ENCODE data around the gene MCTP2. TPM values are rescaled to one million over a fixed set of nuclear protein-coding genes. Genes with fewer than 3 reads are reported as not detected.
"Not testable (repeated sequence)": the region's sequence is repeated elsewhere in the genome, so short reads cannot be mapped to it uniquely, and the experiment has no call there.

The MCTP2 gene
- polyA plus RNA-seq, 1 donor, result 0.67 TPM

DNA sequence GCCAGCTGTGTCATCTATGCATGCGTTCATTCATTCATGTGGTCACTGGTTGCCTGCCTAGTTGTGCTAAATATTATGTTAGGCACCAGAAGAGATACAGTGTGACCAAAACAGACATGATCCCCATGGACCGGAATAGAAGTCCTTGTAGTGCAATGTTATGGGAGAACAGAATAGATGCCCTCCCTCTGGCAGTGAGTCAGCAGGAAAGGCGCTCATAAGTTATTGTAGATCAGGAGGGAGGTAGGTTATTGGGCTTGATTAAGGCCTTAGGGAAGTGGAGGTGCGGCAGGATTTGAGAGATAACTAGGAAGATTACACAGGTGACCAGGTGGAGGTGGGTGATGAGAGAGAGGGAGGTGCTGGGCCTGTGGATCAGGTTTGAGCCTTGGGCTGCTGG lies 5.2 kb downstream of the MCTP2 start:
- no peak for DNase-seq

DNA sequence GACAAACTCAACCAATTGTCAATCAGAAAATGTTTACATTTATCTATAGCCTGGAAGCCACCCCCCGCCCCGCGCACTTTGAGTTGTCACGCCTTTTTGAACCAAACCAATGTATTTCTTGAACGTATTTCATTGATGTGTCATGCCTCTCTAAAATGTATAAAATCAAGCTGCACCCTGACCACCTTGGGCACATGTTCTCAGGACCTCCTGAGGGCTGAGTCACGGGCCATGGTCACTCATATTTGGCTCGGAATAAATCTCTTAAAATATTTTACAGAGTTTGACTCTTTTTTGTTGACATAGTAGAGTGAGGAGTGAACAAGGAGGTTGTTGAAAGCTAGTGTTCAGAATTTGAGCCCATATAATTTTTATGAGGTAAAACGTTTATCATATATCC lies 6.5 kb downstream of the MCTP2 start:
- DNase-seq, result no peak

DNA sequence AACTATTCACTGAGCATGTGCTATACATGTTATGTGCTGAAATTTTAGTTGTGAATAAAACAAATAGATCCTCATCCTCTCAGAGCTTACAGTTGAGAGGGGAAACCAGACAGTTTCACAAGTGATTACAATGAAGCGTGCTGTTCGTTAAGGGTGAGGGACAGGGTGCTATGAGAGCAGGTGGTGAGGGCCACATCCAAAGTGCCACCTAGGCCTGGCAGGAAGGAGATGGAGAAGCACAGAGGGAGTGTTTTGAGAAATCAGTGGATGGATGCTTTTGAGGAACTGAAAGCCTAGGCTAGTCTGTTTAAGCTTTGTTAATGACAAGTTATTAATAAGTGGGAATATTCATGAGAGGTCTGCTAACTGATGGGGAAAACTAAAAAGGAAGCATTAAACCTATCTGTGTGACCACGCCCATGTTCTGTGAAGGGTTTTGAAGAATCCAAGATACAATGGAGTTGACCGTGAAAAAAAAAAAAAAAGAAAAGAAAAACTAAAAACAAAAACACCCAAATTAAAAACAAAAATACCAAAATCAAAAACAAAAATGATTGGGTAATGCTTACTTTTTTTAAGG lies 7.3 kb downstream of the MCTP2 start:
- DNase-seq, result no peak

DNA sequence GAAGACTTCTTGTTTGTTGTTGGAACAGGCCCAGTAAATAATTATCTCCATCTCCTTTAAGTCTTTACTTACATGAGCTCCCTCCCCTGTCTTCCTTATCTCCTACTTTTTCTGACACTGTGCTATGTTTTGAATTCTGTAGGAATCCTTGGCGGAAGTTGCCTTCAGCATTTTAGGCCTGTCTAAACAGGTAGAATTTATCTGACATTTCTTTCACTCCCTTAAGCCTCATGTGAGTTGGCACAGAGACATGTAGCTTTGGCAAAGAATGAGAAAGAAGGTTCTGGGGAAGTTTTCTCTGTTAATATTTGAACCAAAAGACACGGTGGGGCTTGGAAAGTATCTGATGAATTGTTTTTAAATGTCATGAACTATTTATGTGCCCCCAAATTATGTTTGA lies 8.1 kb downstream of the MCTP2 start:
- no peak for DNase-seq

DNA sequence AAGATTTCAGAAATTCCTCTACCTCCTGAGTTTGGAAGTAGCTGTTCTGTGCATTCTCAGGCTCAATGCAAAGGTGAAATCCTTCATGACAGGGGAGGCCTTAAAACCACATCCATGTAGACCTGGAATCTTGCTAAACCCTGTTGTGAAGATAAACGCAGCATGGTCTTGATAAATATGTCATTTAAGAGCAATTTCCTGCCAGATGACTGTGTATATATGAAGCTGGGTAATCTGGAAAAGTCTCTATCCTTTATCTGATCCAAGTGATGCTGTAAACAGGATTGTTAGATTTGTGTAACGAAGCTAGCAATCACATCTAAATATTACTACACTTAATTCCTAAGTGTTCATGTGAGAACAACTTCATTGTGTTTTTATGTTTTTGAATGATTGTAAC lies 9.1 kb downstream of the MCTP2 start:
- no peak for DNase-seq

DNA sequence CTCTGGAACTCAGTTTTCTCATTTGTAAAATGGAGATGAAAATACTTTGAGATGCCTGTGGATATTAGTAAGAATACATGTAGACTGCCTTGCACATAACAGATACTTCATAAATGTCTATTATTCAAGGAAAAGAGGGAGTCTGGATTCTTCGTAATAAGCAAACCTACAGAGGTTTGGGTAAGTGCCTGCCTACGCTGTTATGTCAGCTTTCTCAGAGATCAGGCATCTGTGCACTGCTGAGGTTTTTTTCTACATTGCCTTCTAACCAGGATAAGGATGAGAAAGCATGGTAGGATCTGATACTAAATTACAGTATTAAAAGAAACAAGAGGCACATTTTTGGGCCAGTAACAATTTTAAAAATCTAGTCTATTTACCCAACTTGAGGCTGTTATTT lies 10.9 kb downstream of the MCTP2 start:
- no peak for DNase-seq

DNA sequence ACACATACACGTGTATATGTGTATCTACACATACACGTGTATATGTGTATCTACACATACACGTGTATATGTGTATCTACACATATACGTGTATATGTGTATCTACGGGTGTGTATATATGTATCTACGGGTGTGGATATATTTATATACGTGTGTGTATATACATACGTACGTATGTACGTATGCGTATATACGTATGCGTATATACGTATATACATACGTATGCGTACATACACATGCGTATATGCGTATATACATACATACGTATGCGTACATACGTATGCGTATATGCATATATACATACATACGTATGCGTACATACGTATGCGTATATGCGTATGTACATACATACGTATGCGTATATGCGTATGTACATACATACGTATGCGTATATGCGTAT lies 11.6 kb downstream of the MCTP2 start:
- not testable (repeated sequence) for DNase-seq

DNA sequence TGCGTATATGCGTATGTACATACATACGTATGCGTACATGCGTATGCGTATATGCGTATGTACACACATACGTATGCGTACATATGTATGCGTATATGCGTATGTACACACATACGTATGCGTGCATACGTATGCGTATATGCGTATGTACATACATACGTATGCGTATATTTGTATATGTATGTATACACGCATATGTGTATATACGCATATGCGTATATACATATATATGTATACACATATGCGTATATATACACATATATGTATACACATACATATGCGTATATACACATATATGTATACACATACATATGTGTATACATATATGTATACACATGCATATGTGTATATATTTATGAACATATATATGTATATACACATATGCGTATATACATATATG lies 12.1 kb downstream of the MCTP2 start:
- no peak for DNase-seq

DNA sequence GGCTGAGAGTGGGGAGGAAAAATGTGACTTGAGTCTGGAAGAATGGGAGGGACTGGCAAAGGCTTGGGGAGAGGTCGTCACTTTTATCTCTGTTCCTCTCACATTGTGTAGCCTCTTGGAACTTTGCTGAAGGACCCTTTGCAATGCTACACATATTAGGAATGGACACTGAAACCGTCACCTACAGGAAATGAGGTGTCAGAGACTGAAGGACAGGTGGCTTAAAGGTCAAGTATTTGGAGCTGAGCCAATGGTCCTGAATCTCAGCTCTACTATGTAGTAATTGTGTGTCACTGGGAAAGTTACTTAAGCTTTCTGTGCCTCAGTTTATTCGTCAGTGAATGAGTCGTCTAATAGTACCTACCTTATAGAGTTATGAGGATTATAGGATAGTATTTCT lies 14.7 kb downstream of the MCTP2 start:
- DNase-seq, result no peak

DNA sequence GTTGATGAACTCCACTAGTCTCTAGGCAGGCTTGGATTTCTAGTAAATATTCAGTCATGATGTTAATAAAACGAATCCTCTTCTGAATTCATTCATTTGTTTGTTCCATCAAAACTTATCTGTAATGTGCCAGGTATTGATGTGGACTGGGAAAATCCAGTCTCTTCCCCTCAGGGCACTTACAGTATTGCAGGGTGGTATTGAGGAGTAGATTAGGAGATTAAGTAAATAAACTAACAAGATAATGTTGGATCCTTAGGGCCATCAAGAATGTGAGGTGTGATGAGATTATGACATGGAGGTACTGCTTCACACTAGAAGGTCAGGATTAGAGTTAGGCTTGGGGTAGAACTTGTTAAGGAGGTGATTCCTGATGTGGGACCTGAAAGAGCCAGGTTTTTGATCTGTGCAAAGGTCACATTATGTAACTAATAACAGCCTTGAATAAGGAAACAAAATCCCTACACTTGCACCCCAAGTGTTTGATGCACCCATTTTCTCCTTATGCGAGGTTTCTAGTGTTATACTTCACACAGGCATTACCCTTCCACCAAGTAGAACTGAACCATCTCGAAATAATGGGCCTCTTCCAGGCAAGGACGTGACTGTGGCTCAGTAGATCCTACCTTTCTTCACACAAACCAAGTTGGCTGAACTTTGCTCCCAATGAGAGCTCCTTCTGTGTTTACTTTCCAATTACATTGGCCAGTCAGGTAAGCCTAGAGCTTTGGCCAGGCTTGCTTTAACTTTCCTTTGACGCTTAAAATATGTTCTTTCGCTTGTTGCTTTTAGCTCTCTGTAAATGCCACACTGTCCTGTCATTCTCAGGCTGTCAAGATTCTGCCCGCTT lies 16.7 kb downstream of the MCTP2 start:
- no peak for DNase-seq

DNA sequence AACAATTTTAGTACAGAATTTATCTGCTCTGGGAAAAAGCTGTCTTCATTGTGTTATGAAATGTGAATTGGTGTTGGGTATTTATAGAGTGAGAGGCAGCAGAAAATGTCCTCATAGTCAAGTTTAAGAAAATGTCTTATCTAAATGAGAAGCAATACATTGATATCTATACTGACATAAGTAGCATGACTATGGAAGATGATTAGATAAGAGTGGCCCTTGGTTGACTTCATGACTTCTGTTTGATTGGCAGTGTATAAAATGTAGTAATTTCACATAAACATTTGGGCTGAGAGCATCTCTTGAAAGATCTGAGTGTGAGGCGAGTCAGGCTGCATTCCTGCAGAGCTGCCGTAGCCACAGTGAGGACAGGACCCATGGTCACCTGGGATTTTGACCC lies 19.4 kb downstream of the MCTP2 start:
- DNase-seq, result no peak

DNA sequence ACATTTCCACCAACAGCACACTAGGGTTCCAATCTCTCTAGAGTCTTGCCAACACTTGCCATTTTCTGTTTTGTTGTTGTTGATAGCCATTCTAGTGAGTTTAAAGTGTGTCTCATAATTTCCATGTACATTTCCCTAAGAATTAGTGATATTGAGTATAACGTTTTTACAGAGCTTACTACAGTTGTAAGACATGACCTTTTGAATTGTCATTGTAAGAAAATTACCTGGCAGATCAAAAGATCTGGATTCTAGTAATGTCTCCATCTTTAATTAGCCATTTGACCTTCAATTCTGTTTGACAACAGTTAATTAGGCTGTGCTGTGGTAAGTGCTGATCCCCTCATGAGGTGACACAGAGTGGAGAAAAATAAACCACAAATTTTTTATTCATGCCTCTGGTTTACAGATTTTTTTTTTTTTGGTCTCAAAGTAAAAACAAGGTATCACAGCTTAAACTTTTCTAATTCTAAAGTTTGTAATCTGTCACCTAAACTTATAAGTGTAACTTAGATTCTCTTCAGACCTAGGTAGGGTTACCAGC lies 20.9 kb downstream of the MCTP2 start:
- DNase-seq, result no peak

DNA sequence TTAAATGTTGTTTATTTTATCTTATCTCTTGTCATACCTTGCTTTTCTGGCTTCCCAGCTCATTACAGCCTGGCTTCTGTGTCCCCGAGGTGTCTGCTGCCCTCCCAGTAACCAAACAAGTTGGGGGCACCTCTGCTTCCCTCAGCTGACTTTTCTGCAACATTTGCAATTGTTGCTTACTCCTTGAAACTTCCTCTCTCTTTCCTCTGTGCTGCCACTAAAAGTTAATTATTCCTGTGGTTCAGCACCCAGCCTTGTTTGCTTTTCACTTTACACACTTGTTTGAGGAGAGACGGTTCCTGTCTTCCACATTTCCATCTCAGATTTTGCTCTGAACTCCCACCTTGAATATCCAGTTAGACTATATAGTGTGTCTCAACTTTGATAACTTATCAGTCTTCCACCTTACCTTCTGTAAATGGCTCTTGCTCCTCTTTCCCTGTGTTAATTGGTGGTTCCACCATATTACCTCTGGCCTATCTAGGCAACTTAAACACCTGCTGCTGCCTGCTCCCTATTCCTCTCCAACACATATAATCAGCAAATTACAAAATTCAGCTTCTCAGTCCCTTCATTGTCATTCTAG lies 21.6 kb downstream of the MCTP2 start:
- DNase-seq, result no peak

DNA sequence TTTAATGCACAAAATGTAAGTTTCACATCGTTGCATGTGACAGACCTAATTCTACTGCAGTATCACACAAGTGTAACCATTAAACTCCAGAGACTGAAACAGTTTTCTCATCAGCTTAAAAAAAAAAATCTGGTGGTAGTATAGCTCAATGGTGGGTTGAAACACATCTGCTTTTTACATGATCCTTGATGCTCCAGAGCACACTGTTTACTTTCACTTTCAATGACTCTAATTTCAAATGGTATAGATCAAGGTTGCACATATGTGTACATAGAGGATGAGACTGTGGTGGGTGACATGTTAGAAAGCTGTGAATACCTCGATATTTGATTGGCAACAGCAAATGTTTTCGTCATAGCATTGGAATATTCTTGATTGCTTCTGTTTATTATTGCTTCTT lies 22.4 kb downstream of the MCTP2 start:
- DNase-seq, result no peak

DNA sequence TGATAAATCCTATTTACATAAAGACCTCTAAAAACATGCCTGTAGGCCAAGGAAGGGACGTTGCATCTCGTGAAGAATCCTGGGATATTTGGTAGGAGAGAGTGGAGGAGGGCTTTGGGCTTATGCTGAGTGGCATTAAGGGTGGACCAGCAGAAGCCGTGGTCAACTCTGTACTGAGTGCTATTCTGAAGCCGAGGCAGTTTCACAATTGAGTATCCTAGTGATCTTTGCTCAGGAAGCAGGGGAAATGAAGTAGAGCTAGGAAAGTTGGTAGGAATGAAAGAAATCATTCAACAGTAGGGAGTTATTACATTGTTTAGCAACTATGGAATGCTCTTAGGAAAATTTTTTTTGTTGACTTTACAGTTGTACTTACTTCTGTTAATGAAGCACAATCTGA lies 24.2 kb downstream of the MCTP2 start:
- DNase-seq, result no peak

DNA sequence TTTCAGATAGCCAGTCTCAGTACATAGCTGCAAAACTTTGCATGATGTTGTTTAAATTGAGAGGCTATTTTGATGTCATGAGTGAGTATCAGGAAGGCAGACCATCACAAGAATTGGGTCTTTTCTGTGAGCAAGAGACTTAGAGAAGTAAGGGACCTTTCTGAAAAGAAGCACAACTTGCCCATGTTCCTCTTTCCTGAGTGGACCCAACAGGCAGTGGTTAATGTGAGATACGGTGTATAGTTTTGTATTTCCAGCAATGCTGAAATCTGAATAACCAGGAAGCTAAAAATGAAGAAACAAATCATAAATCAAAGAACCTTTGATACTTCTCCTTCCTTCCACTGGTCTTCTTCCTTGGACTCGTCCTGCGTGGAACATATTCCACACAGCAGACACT lies 25.1 kb downstream of the MCTP2 start:
- no peak for DNase-seq

DNA sequence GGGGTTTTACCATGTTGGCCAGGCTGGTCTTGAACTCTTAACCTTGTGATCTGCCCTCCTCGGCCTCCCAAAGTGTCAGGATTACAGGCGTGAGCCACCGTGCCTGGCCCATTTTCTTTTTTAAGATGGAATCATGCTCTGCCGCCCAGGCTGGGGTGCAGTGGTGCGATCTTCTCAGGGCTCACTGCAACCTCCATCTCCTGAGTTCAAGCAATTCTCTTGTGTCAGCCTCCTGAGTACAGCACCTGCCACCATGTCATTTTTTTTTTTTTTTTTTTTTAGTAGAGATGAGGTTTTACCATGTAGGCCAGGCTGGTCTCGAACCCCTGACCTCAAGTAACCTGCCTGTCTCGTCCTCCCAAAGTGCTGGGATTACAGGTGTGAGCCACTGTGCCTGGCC lies 26.4 kb downstream of the MCTP2 start:
- DNase-seq, result not testable (repeated sequence)

DNA sequence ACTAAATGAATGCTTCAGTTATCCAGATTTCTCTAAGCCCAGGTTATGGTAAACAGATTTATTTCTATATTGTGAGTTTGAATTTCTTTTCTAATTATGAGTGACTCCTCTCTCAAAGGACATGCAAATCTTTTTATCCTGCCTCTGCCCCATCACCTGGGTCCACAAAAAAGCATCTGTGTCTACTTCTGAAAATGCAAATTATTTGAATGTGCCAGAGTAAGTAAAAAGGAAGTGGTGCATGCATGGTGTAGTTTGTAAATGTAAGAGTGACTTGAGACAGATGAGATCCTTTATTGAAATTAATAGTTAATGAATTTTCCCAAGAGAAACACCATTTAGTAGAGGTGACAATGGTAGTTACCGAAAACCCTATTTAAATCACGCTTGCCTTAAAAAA lies 26.9 kb downstream of the MCTP2 start:
- DNase-seq, result no peak

DNA sequence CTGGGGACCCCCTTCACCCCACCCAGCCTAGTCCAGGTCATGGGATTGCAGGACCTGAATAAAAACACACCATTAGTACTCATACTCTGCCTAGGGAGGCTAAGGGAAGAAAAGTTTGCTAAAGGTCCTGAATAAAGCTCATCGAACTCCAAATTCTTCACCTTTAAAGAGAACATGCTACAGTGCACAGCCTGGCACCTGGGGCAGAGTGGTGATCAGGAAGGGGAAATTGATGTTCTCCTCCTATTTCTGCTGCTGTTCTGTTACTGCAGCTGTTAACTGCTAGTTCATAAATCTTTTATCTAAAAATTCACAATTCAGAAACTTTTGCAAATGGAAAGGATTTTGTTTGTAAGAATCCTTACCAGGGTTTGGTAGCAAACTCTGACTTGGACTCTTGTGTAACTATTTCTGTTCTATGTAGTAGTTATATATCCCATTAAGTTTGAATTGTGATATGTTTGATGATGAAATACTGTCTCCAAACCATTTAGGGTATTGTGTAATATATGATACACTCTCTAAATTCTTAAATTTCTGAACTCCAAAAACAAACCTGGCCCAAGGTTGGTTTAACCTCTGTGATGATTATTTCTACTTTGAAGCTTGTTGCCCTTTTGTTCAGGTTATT lies 27.9 kb downstream of the MCTP2 start:
- DNase-seq, result no peak

DNA sequence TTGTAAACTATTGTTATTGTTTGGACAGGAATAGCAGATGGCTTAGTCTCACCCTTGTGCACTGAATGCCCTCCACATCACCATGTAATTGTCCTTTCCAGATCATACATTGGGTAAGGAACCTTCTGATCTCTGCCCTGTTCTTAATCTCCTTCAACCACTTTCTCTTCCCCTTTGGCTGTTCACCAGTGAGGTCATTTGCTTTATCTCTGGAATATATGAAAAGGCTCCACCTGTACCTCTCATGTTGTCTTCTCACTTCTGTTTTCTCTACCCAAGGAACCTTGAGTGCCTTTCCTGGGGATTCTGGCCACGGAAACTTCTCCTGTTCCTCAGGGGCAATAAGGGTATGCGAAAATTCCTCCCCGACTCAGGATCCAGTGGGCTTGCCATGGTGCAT lies 28.5 kb downstream of the MCTP2 start:
- DNase-seq, result no peak

DNA sequence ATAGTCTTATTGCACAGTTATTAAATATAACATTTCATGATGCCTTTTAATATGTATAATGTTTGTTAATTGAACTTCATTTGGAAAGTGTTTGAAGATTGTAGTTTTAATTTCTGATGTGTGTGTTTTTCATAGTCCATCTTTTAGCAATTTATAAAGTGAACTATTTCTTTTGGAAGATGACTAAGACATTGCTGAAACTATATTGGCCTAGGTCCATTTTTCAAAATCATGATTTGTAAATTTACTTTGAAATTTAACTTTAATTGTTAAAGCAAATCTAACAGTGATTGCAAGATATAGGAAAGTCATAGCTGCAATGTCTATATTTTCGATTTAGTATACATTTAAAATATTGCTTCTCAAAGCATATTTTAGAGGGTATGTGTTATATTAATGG lies 30.8 kb downstream of the MCTP2 start:
- no peak for DNase-seq

DNA sequence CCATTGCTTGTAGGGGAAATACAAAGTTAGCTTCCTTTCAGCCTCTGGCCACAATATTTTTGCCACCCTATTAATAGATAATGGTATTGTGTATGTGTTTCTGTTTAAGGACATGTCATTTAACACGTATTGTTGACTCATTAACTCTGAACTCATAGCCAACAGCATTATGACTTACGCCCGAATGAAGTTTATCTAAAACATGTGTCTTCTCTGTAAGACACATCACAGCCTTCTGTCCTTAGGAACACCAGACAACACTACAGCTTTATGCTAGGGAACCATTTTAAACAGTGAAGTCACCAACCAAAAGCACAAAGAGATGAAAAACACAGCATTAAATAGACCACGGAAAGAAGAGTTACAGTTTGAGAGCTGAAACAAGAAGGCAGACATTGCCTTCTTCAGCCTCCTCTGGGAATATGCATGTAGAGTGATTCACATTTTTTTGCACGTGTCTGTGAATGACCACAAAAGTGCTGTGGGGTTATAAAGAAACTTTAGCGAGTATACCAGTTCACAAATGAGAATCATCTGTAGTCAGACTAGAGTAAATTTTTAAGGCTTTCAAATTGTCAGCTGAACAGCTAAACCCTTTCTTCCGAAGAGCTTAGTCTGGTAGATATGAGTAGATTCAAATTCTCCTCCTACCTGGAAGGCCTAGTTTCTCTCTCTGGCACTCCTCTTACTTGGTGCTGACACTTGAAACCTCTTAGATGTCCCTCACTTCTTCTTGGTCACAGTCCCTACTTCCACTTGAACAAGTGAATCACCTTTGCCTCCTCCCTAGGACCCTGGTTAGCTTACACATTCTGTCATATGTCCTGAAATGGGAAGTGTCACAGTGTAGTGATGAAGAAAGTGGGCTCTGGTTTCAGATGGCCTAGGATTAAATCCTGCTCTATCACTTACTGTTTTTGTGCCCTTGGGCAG lies 32.2 kb downstream of the MCTP2 start:
- no peak for DNase-seq
